ENCODE results near the gene COPB2.
"Not testable (repeated sequence)": the region's sequence is repeated elsewhere in the genome, so short reads cannot be mapped to it uniquely, and the experiment has no call there.

The COPB2 gene

DNA sequence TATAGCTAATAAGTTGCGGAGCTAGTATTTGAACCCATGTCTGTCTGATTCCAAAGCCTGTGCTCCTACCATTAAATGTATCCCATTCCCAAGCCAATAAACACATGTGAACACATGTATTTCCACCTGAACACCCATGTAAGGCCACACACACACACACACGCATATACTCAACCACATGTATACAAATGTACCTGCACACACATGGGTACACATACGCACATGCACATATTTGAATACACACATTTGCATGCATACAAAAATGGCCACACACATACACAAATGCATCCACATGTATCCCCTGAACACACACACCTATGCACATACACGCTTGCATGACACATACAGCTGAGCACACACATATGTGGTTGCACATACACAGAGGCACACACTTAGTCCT, 51.0 kb downstream of the COPB2 start:
- Histone ChIP-seq H4K20me1 (ENCODE audit: insufficient read depth, low read length) (no peaks in the 10 kb centered on the region), H3K9me3 (ENCODE audit: insufficient read depth, low read length, severe bottlenecking) (no peaks in the 10 kb centered on the region), H3K9ac (ENCODE audit: low read depth, low read length) (no peak overlapping the region), H2AFZ (ENCODE audit: low read depth, low read length) (no peak overlapping the region), H3K4me3 (ENCODE audit: low read depth in 1 of 2, low read length in 2 of 2) (no peak overlapping the region), H3K4me1 (ENCODE audit: insufficient read depth, low read length) (peaks cover 1% of the 10 kb centered on the region; the same call in 1 of the 2 replicates), H3K27ac (ENCODE audit: low read length) (no peak overlapping the region), H3K36me3 (ENCODE audit: insufficient read depth, low read length) (no peaks in the 10 kb centered on the region), H3K27me3 (ENCODE audit: insufficient read depth, low read length, poor library complexity) (no peaks in the 10 kb centered on the region), H3K79me2 (ENCODE audit: insufficient read depth, low read length) (no peaks in the 10 kb centered on the region), H3K4me2 (ENCODE audit: insufficient read depth, low read length) (no peak overlapping the region)
- ATAC-seq (ENCODE audit: insufficient read depth, low read depth) (no peak), DNase-seq (no peak)
- TF ChIP-seq EZH2 (IDR thresholded peaks at IDR 0.05; ENCODE audit: borderline replicate concordance, low read depth, low read length, severe bottlenecking) = no peak
- no peak for TF ChIP-seq CTCF (IDR thresholded peaks at IDR 0.05; ENCODE audit: borderline replicate concordance, extremely low read depth, low read length, poor library complexity, severe bottlenecking)

- ATAC-seq (ENCODE audit: insufficient read depth, low read depth); H2AFZ ChIP-seq (ENCODE audit: low read depth, low read length); H3K27me3 ChIP-seq (ENCODE audit: insufficient read depth, low read length, poor library complexity); H4K20me1 ChIP-seq (ENCODE audit: insufficient read depth, low read length); DNase-seq; H3K36me3 ChIP-seq (ENCODE audit: insufficient read depth, low read length); H3K9me3 ChIP-seq (ENCODE audit: insufficient read depth, low read length, severe bottlenecking); H3K4me2 ChIP-seq (ENCODE audit: insufficient read depth, low read length); H3K4me1 ChIP-seq (ENCODE audit: insufficient read depth, low read length); H3K4me3 ChIP-seq (ENCODE audit: low read depth in 1 of 2, low read length in 2 of 2); H3K79me2 ChIP-seq (ENCODE audit: insufficient read depth, low read length); H3K9ac ChIP-seq (ENCODE audit: low read depth, low read length); H3K27ac ChIP-seq (ENCODE audit: low read length): not testable (repeated sequence)
These were observed 54.8 kb downstream of the COPB2 start for GRCh38 chr3:139334675-139335074.

- no peak for TF ChIP-seq EZH2 (IDR thresholded peaks at IDR 0.05; ENCODE audit: borderline replicate concordance, low read depth, low read length, severe bottlenecking)
- no peak for ATAC-seq (ENCODE audit: insufficient read depth, low read depth)
- no peaks in the 10 kb centered on the region for H3K79me2 ChIP-seq (ENCODE audit: insufficient read depth, low read length)
- no peak overlapping the region for H3K9ac ChIP-seq (ENCODE audit: low read depth, low read length)
- no peak for DNase-seq
- H3K36me3 ChIP-seq (ENCODE audit: insufficient read depth, low read length) = no peaks in the 10 kb centered on the region
- peaks cover 2% of the 10 kb centered on the region for H3K27me3 ChIP-seq (ENCODE audit: insufficient read depth, low read length, poor library complexity)
- no peak overlapping the region for H3K4me2 ChIP-seq (ENCODE audit: insufficient read depth, low read length)
- H3K4me3 ChIP-seq (ENCODE audit: low read depth in 1 of 2, low read length in 2 of 2) = no peak overlapping the region
- H3K27ac ChIP-seq (ENCODE audit: low read length) = no peak overlapping the region
- H3K4me1 ChIP-seq (ENCODE audit: insufficient read depth, low read length) = peaks cover 9% of the 10 kb centered on the region
- no peaks in the 10 kb centered on the region for H4K20me1 ChIP-seq (ENCODE audit: insufficient read depth, low read length)
- no peak overlapping the region for H2AFZ ChIP-seq (ENCODE audit: low read depth, low read length)
- no peaks in the 10 kb centered on the region for H3K9me3 ChIP-seq (ENCODE audit: insufficient read depth, low read length, severe bottlenecking)
These were observed 57.4 kb downstream of the COPB2 start for GRCh38 chr3:139332092-139332491.

DNA sequence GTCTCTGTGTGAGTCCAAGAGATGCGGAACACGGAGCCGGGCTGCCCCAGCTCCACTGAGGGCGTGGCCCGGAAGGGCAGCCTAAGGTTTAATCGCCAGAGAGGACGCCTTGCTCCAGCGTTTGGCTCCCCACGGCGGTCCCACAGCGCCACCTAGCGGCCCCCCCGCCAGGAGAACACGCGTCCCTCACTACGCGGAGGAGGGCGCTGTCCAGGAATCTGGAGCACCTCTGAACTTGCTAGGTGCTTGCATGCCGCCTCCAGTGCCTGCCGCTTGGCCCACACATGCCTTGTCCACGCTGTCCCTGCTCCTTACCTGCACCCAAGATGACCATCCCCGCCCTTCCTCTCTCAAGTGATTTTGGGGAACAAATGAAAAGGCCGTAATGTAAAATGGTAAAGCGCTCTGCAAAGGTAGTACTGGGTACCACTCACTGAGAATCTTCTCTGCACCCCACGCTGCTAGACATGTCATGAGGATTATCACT, 60.0 kb downstream of the COPB2 start:
- H3K36me3 ChIP-seq (ENCODE audit: insufficient read depth, low read length) = no peaks in the 10 kb centered on the region
- peaks cover 3% of the 10 kb centered on the region for H3K27me3 ChIP-seq (ENCODE audit: insufficient read depth, low read length, poor library complexity)
- DNase-seq (peak; percentile 84), ATAC-seq (ENCODE audit: insufficient read depth, low read depth) (peak; percentile 98)
- H3K9me3 ChIP-seq (ENCODE audit: insufficient read depth, low read length, severe bottlenecking) = no peaks in the 10 kb centered on the region
- H3K4me1 ChIP-seq (ENCODE audit: insufficient read depth, low read length) = peaks cover 9% of the 10 kb centered on the region
- H2AFZ ChIP-seq (ENCODE audit: low read depth, low read length) = peak overlapping the region; percentile 59
- TF ChIP-seq CTCF (IDR thresholded peaks at IDR 0.05; ENCODE audit: borderline replicate concordance, extremely low read depth, low read length, poor library complexity, severe bottlenecking) = peak; percentile 98
- TF ChIP-seq EZH2 (IDR thresholded peaks at IDR 0.05; ENCODE audit: borderline replicate concordance, low read depth, low read length, severe bottlenecking) = no peak
- peak overlapping the region; percentile 65 for H3K4me2 ChIP-seq (ENCODE audit: insufficient read depth, low read length)
- no peak overlapping the region for H3K27ac ChIP-seq (ENCODE audit: low read length)
- no peaks in the 10 kb centered on the region for H4K20me1 ChIP-seq (ENCODE audit: insufficient read depth, low read length)
- no peaks in the 10 kb centered on the region for H3K79me2 ChIP-seq (ENCODE audit: insufficient read depth, low read length)
- peak overlapping the region; percentile 8; the same call in 1 of the 2 replicates for H3K9ac ChIP-seq (ENCODE audit: low read depth, low read length)
- H3K4me3 ChIP-seq (ENCODE audit: low read depth in 1 of 2, low read length in 2 of 2) = peak overlapping the region in 1 of 2 experiments; percentile 50; a peak in 2 of 4 replicates

Measured in DND-41 (cell line).